GM18868 (cell line): Measurements from ENCODE around the gene QKI.

Experiments used
- ATAC-seq: cut with Tn5 transposase; IDR thresholded peaks from one replicate; pipeline ENCODE4 v1.9.1; 2021; ENCODE audit warnings: mild to moderate bottlenecking, moderate library complexity; ENCODE audit not compliant: unreplicated experiment

QKI gene

GRCh38 chr6:163603395-163603794 lies 188.9 kb downstream of the QKI start:
- no peak for ATAC-seq

GRCh38 chr6:163605385-163606097 lies 191.0 kb downstream of the QKI start:
- ATAC-seq, result no peak

- no peak for ATAC-seq
Observed at GRCh38 chr6:163607792-163608191, 193.3 kb downstream of the QKI start.

- no peak for ATAC-seq
Observed at GRCh38 chr6:163608204-163608644, 193.7 kb downstream of the QKI start.

- ATAC-seq, result no peak
Observed at GRCh38 chr6:163612200-163612599, 197.7 kb downstream of the QKI start.

GRCh38 chr6:163613025-163613424 lies 198.5 kb downstream of the QKI start:
- ATAC-seq, result no peak

- no peak for ATAC-seq
Observed at GRCh38 chr6:163613668-163614067, 199.2 kb downstream of the QKI start.

- no peak for ATAC-seq
Observed at GRCh38 chr6:163616452-163616851, 201.9 kb downstream of the QKI start.

- no peak for ATAC-seq
Observed at GRCh38 chr6:163617549-163617948, 203.0 kb downstream of the QKI start.

- ATAC-seq, result no peak
Observed at GRCh38 chr6:163620101-163620500, 205.6 kb downstream of the QKI start.

GRCh38 chr6:163620670-163621330 lies 206.3 kb downstream of the QKI start:
- ATAC-seq, result no peak

- no peak for ATAC-seq
Observed at GRCh38 chr6:163625265-163625664, 210.7 kb downstream of the QKI start.

GRCh38 chr6:163626073-163626867 lies 211.8 kb downstream of the QKI start:
- no peak for ATAC-seq

GRCh38 chr6:163627274-163628062 lies 212.9 kb downstream of the QKI start:
- peak; percentile 63 for ATAC-seq
